Measurements from ENCODE around the gene PHLDA2.

Gene PHLDA2

GRCh38 chr11:2928605-2929530, at the start of gene PHLDA2:
Gene PHLDA2 (minus strand): TSS chr11:2929420. CDS start chr11:2929364, 56 bp downstream.
- peak; percentile 85 for DNase-seq

- no peak for DNase-seq
These were observed 47.9 kb upstream of the PHLDA2 start for GRCh38 chr11:2977113-2977512.

GRCh38 chr11:2976294-2977063, 47.3 kb upstream of the PHLDA2 start:
- DNase-seq: no peak

- DNase-seq: no peak
These were observed 46.4 kb upstream of the PHLDA2 start for GRCh38 chr11:2975594-2975993.

- DNase-seq: no peak
These were observed 45.1 kb upstream of the PHLDA2 start for GRCh38 chr11:2974272-2974671.

- DNase-seq: no peak
These were observed 39.2 kb upstream of the PHLDA2 start for GRCh38 chr11:2968341-2968900.

- no peak for DNase-seq
These were observed 35.6 kb upstream of the PHLDA2 start for GRCh38 chr11:2964782-2965181.

- DNase-seq: no peak
These were observed 34.5 kb upstream of the PHLDA2 start for GRCh38 chr11:2963761-2964160.

GRCh38 chr11:2963112-2963754, 34.0 kb upstream of the PHLDA2 start:
- no peak for DNase-seq

- no peak for DNase-seq
These were observed 31.9 kb upstream of the PHLDA2 start for GRCh38 chr11:2961080-2961479.

GRCh38 chr11:2960139-2960538, 30.9 kb upstream of the PHLDA2 start:
- DNase-seq: no peak

- no peak for DNase-seq
These were observed 29.0 kb upstream of the PHLDA2 start for GRCh38 chr11:2958251-2958650.

- no peak for DNase-seq
These were observed 26.8 kb upstream of the PHLDA2 start for GRCh38 chr11:2955906-2956476.

- DNase-seq: no peak
These were observed 25.0 kb upstream of the PHLDA2 start for GRCh38 chr11:2954263-2954662.

GRCh38 chr11:2952290-2952689, 23.1 kb upstream of the PHLDA2 start:
- no peak for DNase-seq

- DNase-seq: no peak
These were observed 22.3 kb upstream of the PHLDA2 start for GRCh38 chr11:2951231-2952110.

- DNase-seq: no peak
These were observed 21.6 kb upstream of the PHLDA2 start for GRCh38 chr11:2950825-2951224.

- DNase-seq: no peak
These were observed 20.7 kb upstream of the PHLDA2 start for GRCh38 chr11:2949920-2950319.

GRCh38 chr11:2947744-2948143, 18.5 kb upstream of the PHLDA2 start:
- DNase-seq: no peak

- DNase-seq: no peak
These were observed 16.6 kb upstream of the PHLDA2 start for GRCh38 chr11:2945757-2946287.

GRCh38 chr11:2945031-2945756, 16.0 kb upstream of the PHLDA2 start:
- DNase-seq: no peak

Measured in 8988T (cell line).